CD14-positive monocyte (primary cell): ENCODE data around the gene CAD. TPM values are rescaled to one million over a fixed set of nuclear protein-coding genes. Genes with fewer than 3 reads are reported as not detected.
"Not testable (repeated sequence)": the region's sequence is repeated elsewhere in the genome, so short reads cannot be mapped to it uniquely, and the experiment has no call there.

Experiments used
- DNase-seq, 3 donors: peaks; one replicate each; pipeline ENCODE4 v3.0.0-alpha.2; 2011 to 2022
- H2AFZ ChIP-seq: 2 replicates; pipeline ENCODE4 v1.6.0; 2012; ENCODE audit warnings: mild to moderate bottlenecking, low read depth, low read length, inconsistent platforms; ENCODE audit not compliant: insufficient read depth, poor library complexity, severe bottlenecking
- H3K27ac ChIP-seq, 2 donors: 1 replicate in 1 of 2; 2 replicates in 1 of 2; pipeline ENCODE4 v1.5.1; 2012 to 2013; ENCODE audit warnings: low read length in 2 of 2, control low read depth in 1 of 2, inconsistent platforms in 1 of 2, low read depth in 1 of 2, mild to moderate bottlenecking in 1 of 2
- H3K27me3 ChIP-seq, 2 donors: one replicate each; pipeline versions ENCODE4 v1.6.0 to v1.6.1; 2011 to 2013; ENCODE audit warnings: low read length in 2 of 2; ENCODE audit not compliant: control insufficient read depth in 2 of 2, insufficient read depth in 2 of 2
- H3K36me3 ChIP-seq, 2 donors: replicated peaks in 1 of 2; 1 replicate in 1 of 2; 2 replicates in 1 of 2; pipeline versions ENCODE4 v1.5.1 to v1.6.1; 2012 to 2013; ENCODE audit warnings: low read length in 2 of 2, control low read depth in 1 of 2, inconsistent platforms in 1 of 2, mild to moderate bottlenecking in 1 of 2; ENCODE audit not compliant: insufficient read depth in 2 of 2, control insufficient read depth in 1 of 2
- H3K4me1 ChIP-seq, 2 donors: 1 replicate in 1 of 2; 2 replicates in 1 of 2; pipeline versions ENCODE4 v1.5.1 to v1.6.1; 2012 to 2013; ENCODE audit warnings: low read length in 2 of 2, control low read depth in 1 of 2, inconsistent platforms in 1 of 2, mild to moderate bottlenecking in 1 of 2, moderate library complexity in 1 of 2; ENCODE audit not compliant: insufficient read depth in 2 of 2, control insufficient read depth in 1 of 2
- H3K4me2 ChIP-seq: replicated peaks from 2 replicates; pipeline ENCODE3; 2012; ENCODE audit warnings: low read length, moderate library complexity, mild to moderate bottlenecking; ENCODE audit not compliant: poor library complexity, severe bottlenecking; ENCODE audit errors: extremely low read depth
- H3K4me3 ChIP-seq, 3 experiments: fragments of 200-600 bp in 1 of 3; sonication (generic) in 1 of 3; replicated peaks in 1 of 3; 1 replicate in 2 of 3; 2 replicates in 1 of 3; pipeline ENCODE4 v1.5.1; 2011 to 2013; ENCODE audit warnings: low read length in 3 of 3, mild to moderate bottlenecking in 3 of 3, control low read depth in 2 of 3, low read depth in 2 of 3, inconsistent platforms in 1 of 3, moderate library complexity in 1 of 3
- H3K79me2 ChIP-seq: 2 replicates; pipeline ENCODE4 v1.6.0; 2012; ENCODE audit warnings: mild to moderate bottlenecking, control low read depth, inconsistent platforms, low read length, moderate library complexity; ENCODE audit not compliant: insufficient read depth
- H3K9ac ChIP-seq: 2 replicates; pipeline ENCODE4 v1.6.0; 2017; ENCODE audit warnings: low read length, mild to moderate bottlenecking; ENCODE audit not compliant: insufficient read depth, poor library complexity, severe bottlenecking
- H3K9me3 ChIP-seq, 2 donors: replicated peaks in 1 of 2; 1 replicate in 1 of 2; 2 replicates in 1 of 2; pipeline versions ENCODE4 v1.5.1 to v1.6.1; 2012 to 2013; ENCODE audit warnings: low read length in 2 of 2, control low read depth in 1 of 2; ENCODE audit not compliant: control insufficient read depth in 1 of 2, insufficient read depth in 1 of 2
- H4K20me1 ChIP-seq: 2 replicates; pipeline ENCODE4 v1.6.0; 2012; ENCODE audit warnings: mild to moderate bottlenecking, low read length, control low read depth, moderate library complexity; ENCODE audit not compliant: insufficient read depth
- H3K27ac Mint-ChIP-seq, 7 donors: one replicate each; pipeline ENCODE4 v1.8.0; 2020; ENCODE audit warnings: mild to moderate bottlenecking in 7 of 7, mixed read lengths in 7 of 7, moderate library complexity in 6 of 7, inconsistent platforms in 2 of 7
- H3K27me3 Mint-ChIP-seq, 3 donors: one replicate each; pipeline ENCODE4 v1.8.0; 2021 to 2022; ENCODE audit warnings: low read depth in 3 of 3, mild to moderate bottlenecking in 3 of 3, mixed read lengths in 3 of 3, moderate library complexity in 3 of 3, inconsistent platforms in 1 of 3
- H3K36me3 Mint-ChIP-seq, 2 donors: one replicate each; pipeline ENCODE4 v1.8.0; 2020; ENCODE audit warnings: mixed read lengths in 2 of 2, inconsistent platforms in 1 of 2, mild to moderate bottlenecking in 1 of 2
- H3K4me1 Mint-ChIP-seq: one replicate; pipeline ENCODE4 v1.8.0; 2020; ENCODE audit warnings: mild to moderate bottlenecking, mixed read lengths
- H3K4me3 Mint-ChIP-seq, 2 donors: one replicate each; pipeline ENCODE4 v1.8.0; 2020; ENCODE audit warnings: mild to moderate bottlenecking in 2 of 2, mixed read lengths in 2 of 2, moderate library complexity in 1 of 2
- H3K9me3 Mint-ChIP-seq, 7 donors: one replicate each; pipeline ENCODE4 v1.8.0; 2020 to 2022; ENCODE audit warnings: mixed read lengths in 7 of 7, mild to moderate bottlenecking in 6 of 7, moderate library complexity in 6 of 7, inconsistent platforms in 2 of 7
- CTCF ChIP-seq: fragments of 200-600 bp; IDR thresholded peaks from one replicate; pipeline ENCODE4 v1.8.0; 2022; ENCODE audit warnings: antibody characterized with exemption, mild to moderate bottlenecking
- WGBS: methylation state at CpG from one replicate; pipeline ENCODE4 v1.1.5; 2013; ENCODE audit warnings: missing lambda C conversion rate; ENCODE audit not compliant: insufficient coverage; 5-methylcytosine and 5-hydroxymethylcytosine counted together
- intact Hi-C, 2 donors: fragments of 100-400 bp; cut with micrococcal nuclease; formaldehyde crosslinking; loops; one replicate each; pipeline versions ENCODE4 v1.15.0 to v1.15.1; 2023
- polyA plus RNA-seq, 3 donors: library from polyadenylated mRNA; depleted of rRNA in 1 of 3; unstranded in 2 of 3; stranded (reverse) in 1 of 3; fragments of 300-500 nt in 2 of 3; fragments of >200 nt in 1 of 3; fragmentation: Illumina TruSeq in 2 of 3; gene quantifications; 1 replicate in 2 of 3; 2 replicates in 1 of 3; pipeline ENCODE4 v1.2.3, GENCODE V29; 2012 to 2021

Gene CAD
- polyA plus RNA-seq, 3 donors: 0.71 to 17.3 (median 1.7) TPM

GRCh38 chr2:27264753-27265535 lies 47.8 kb downstream of the CAD start:
- intact Hi-C loops: no loop called here
- H3K36me3 Mint-ChIP-seq: peaks cover 10 to 22% of the 10 kb centered on the region in 2 donors
- H3K27me3 ChIP-seq: peaks cover 57 to 64% of the 10 kb centered on the region in 2 donors
- no peaks in the 10 kb centered on the region for H3K36me3 ChIP-seq
- H3K27ac ChIP-seq: no peak overlapping the region
- TF ChIP-seq CTCF: peak; percentile 53
- H3K9me3 Mint-ChIP-seq: peaks cover 0 to 18% (median 13%) of the 10 kb centered on the region in 7 donors
- H3K9me3 ChIP-seq: peaks cover 0 to 36% of the 10 kb centered on the region in 2 donors
- H3K27ac Mint-ChIP-seq: peak overlapping the region in 2 of 7 donors; percentile 8 to 79
- no peaks in the 10 kb centered on the region for H4K20me1 ChIP-seq
- H2AFZ ChIP-seq: peak overlapping the region; percentile 84
- peaks cover 29% of the 10 kb centered on the region for H3K4me1 Mint-ChIP-seq
- DNase-seq: peak; percentile 58 to 87 (median 63)
- H3K79me2 ChIP-seq: no peaks in the 10 kb centered on the region
- peak overlapping the region; percentile 81 to 97 for H3K4me3 Mint-ChIP-seq
- peaks cover 26 to 38% of the 10 kb centered on the region in 2 donors for H3K4me1 ChIP-seq
- H3K27me3 Mint-ChIP-seq: peaks cover 19 to 22% (median 19%) of the 10 kb centered on the region in 3 donors
- H3K4me2 ChIP-seq: peak overlapping the region; percentile 96
- 3% methylated on average over 55 of the region's 56 CpGs for WGBS
- H3K9ac ChIP-seq: peak overlapping the region; percentile 19
- H3K4me3 ChIP-seq: peak overlapping the region; percentile 24 to 74 (median 43)

- no peak for DNase-seq
- peak overlapping the region; percentile 37 to 97 for H3K4me3 Mint-ChIP-seq
- intact Hi-C loops: no loop called here
- H4K20me1 ChIP-seq: no peaks in the 10 kb centered on the region
- H3K27me3 ChIP-seq: peaks cover 51 to 61% of the 10 kb centered on the region in 2 donors
- peaks cover 29% of the 10 kb centered on the region for H3K4me1 Mint-ChIP-seq
- H3K4me1 ChIP-seq: peaks cover 26 to 38% of the 10 kb centered on the region in 2 donors
- peak overlapping the region in 1 of 3 experiments; percentile 74 for H3K4me3 ChIP-seq
- H3K4me2 ChIP-seq: peak overlapping the region; percentile 96
- H3K27ac ChIP-seq: no peak overlapping the region
- no peak for TF ChIP-seq CTCF
- H3K36me3 Mint-ChIP-seq: peaks cover 10 to 22% of the 10 kb centered on the region in 2 donors
- H3K9ac ChIP-seq: no peak overlapping the region
- peaks cover 0 to 18% (median 13%) of the 10 kb centered on the region in 7 donors for H3K9me3 Mint-ChIP-seq
- H3K36me3 ChIP-seq: no peaks in the 10 kb centered on the region
- no peak overlapping the region for H2AFZ ChIP-seq
- H3K9me3 ChIP-seq: peaks cover 0 to 36% of the 10 kb centered on the region in 2 donors
- H3K27ac Mint-ChIP-seq: peak overlapping the region in 1 of 7 donors; percentile 20
- H3K27me3 Mint-ChIP-seq: peaks cover 14 to 20% (median 15%) of the 10 kb centered on the region in 3 donors
- no peaks in the 10 kb centered on the region for H3K79me2 ChIP-seq
Measured at GRCh38 chr2:27265536-27265870, 48.3 kb downstream of the CAD start.

GRCh38 chr2:27268296-27268695 lies 51.1 kb downstream of the CAD start:
- H3K27ac Mint-ChIP-seq, H3K9ac ChIP-seq, intact Hi-C loops, H4K20me1 ChIP-seq, H3K79me2 ChIP-seq, H2AFZ ChIP-seq, H3K36me3 Mint-ChIP-seq, H3K4me3 Mint-ChIP-seq, H3K4me3 ChIP-seq, H3K36me3 ChIP-seq, H3K27me3 Mint-ChIP-seq, DNase-seq, H3K27ac ChIP-seq, H3K4me2 ChIP-seq: not testable (repeated sequence)
- Mint-ChIP-seq H3K4me1 (peaks cover 20% of the 10 kb centered on the region), H3K9me3 (peaks cover 0 to 12% (median 6%) of the 10 kb centered on the region in 7 donors)
- Histone ChIP-seq H3K4me1 (peaks cover 20 to 21% of the 10 kb centered on the region in 2 donors), H3K9me3 (peaks cover 0 to 21% of the 10 kb centered on the region in 2 donors), H3K27me3 (peaks cover 29 to 39% of the 10 kb centered on the region in 2 donors)
- 96% methylated on average over 8 of the region's 13 CpGs for WGBS
